ENCODE results near the gene RASSF7.
"Not testable (repeated sequence)": the region's sequence is repeated elsewhere in the genome, so short reads cannot be mapped to it uniquely, and the experiment has no call there.

Gene RASSF7

DNA sequence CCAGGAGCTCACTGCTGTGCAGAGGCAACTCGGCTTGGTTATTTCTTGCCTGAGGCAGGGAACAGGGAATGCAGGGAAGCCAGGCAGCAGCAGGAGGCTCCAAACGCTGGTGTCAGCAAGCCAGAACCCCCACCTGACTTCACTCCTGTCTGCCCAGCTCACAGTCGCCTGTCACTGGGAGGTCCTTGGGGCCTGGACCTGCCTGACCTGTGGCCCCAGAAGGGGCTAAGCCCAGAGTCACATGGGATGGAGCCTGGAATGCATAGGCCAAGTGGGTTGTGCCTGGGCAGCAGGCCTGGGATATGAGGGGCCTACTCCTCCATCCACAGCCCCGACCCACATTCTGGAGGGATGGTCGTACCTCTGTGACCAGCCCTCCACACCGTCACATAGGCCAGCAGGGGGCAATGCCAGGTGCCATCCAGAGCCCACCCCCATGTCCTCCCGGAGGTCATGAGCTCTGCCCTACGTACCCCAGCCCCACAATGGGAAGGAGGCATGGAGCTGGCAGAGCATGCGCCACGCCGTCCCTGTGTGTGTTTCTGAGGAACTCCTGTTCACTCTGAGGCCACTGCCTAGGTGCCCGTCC lies 5.2 kb downstream of the RASSF7 start:
- DNase-seq (ENCODE audit: extremely low read depth in 1 of 2, low read depth in 1 of 2): no peak

DNA sequence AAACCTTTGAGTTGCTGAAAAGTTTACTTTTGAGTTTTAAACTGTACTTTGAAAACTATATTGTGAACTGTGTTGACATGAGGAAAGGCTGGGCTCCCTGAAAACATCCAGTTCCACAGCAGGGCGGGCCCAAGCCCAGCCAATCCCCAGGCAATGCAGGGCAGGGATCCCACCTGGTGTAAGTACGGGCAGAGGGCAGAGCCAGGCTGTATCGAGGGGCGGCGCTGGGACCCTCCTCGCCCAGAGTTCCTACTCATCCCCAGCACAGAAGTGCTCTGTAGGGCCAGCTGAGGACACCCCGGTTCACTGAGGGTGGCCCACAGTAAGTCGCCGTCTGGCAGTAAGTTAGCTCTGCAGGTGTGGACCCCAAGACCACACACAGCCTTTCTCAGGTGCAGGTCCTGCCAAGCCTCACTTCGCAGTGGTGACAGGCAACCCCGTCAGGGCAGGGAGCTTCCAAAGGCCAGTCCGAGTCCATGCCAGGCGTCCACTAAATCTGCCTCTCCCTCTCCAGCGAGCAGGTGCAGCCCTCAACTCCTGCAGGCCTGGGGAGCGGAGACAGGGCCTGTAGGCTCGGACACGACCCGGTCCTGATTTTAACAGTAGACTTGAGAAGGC lies 6.3 kb downstream of the RASSF7 start:
- no peak for DNase-seq (ENCODE audit: extremely low read depth in 1 of 2, low read depth in 1 of 2)

DNA sequence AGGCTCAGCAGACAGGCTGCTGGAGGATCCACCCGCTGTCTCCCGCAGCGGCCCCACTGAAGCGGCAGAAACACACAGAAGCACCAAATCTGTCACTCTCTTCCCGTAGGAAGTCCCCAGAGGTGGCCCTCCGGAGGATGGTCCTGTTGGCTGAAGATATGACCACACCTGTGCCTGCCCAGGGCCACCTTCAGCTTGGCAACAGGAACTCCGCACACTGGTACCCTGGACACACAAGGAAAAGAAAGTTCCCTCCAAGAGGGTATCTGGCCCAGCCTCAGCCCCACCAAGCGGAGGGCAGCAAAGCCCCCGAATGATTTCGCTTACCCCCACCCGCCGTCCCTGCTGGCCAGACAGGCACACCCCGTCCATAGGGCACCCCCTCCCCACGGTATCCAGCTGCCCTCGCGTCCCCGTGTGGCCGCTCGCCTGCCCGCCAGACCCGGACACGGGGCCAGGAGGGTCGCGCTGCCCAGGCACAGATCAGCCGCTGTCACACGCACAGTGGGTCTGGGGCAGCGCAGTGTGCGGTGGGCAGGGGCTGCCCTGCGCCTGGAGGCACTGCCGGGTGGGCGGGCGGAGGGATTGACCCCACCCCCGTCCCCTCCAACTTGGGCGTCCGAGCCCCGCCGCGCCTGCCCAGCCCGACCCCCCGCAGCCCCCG lies 7.0 kb downstream of the RASSF7 start:
- DNase-seq (ENCODE audit: extremely low read depth in 1 of 2, low read depth in 1 of 2): no peak

GRCh38 chr11:568306-569157 lies 7.8 kb downstream of the RASSF7 start:
- peak; percentile 89 to 94 for DNase-seq (ENCODE audit: extremely low read depth in 1 of 2, low read depth in 1 of 2)

DNA sequence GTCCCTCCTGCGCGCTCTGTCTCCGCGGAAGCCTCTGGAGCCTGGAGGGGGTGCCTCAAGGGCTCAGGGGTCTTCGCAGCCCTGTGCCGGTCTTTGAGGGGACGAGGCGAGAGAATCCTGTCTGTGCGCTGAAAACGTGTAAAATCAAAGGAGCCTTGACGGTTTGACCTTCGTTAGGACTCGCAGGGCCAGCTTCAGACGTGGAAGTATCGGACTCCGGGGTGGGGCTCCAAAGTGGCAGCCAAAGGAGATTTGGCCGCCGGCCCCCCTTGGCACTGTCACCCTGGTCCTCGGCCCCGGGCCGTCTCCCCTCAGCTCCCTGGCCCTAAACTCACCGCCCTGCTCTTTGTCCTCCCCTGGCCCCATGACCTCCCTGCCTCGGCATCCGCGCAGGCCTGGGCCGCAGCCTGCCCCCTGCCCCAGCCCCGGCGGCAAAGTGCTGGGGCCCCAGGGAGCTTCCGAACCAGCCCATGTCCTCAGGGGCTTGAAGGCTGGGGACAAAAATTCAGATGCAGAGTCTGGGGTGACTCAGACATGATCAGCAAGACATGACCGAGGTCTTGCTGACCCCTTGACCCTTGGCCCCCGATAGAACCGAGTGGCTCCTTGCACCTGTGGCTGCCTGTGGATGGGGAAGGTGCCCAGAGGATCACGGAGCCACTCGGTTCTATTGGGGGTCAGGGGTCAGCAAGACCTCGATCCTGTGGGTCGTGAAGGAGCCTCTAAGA lies 8.6 kb downstream of the RASSF7 start:
- DNase-seq (ENCODE audit: extremely low read depth in 1 of 2, low read depth in 1 of 2): no peak

DNA sequence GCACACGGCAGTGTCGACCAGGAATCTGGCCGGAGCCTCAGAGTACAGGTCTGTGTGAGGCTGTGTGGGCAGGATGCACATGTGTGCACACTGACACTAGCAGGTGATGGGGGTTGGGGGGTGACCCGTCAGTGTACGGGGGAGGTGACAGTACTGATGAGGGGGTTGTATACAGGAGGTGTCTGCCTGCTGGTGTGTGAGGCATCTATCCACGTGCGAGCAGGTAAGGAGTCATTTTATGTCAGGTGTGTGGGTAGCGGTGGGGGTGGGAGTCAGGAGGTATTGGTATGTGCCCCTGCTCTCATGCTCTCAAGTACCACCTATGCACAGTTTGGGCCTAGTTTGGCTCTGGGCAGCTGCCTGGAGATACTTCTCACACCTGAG lies 11.0 kb downstream of the RASSF7 start:
- no peak for DNase-seq (ENCODE audit: extremely low read depth in 1 of 2, low read depth in 1 of 2)

DNA sequence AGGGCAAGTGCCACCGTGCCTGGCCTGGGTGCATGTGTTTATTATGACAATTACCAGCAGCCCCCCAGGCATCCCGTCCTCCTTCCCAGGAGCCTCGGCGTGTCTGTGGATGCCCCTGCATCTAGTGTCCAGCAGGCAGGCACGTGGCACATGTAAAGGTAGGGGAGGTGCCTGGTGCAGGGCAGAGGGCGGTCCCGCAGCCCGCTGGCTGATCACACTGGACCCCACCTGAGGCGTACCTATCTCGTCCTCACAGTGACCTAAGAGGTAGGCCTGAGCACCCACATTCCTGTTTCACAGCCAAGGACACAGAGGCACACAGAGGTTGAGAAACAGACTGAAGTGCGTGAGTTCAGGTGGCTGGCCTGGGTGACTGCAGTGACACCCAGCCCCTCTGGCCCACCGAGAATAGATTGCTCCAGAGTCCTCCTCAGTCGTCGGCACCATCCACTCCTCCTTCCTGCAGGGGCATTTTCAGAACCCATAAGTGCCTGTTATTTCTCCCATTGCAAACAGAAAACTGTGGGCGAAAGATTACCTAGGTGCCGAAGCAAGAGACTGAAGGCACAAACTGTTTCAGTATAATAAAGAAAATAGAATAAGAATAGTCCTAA lies 12.5 kb downstream of the RASSF7 start:
- DNase-seq (ENCODE audit: extremely low read depth in 1 of 2, low read depth in 1 of 2): no peak

DNA sequence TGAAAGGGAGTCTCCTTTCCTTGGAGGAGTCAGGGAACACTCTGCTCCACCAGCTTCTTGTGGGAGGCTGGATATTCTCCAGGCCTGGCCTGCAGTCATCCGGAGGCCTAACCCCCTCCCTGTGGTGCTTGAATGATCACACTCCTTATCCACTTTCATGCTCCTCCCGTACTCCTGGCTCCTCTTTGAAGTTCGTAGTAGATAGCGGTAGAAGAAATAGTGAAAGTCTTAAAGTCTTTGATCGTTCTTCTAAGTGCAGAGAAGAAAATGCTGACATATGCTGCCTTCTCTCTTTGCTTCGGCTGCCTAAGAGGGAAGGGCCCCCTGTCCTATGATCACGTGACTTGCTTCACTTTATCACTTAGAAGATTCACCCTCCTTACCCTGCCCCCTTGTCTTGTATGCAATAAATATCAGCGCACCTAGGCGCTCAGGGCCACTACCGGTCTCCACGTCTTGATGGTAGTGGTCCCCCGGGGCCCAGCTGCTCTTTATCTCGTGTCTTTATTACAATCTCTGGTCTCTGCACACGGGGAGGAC lies 13.3 kb downstream of the RASSF7 start:
- DNase-seq (ENCODE audit: extremely low read depth in 1 of 2, low read depth in 1 of 2): not testable (repeated sequence)

DNA sequence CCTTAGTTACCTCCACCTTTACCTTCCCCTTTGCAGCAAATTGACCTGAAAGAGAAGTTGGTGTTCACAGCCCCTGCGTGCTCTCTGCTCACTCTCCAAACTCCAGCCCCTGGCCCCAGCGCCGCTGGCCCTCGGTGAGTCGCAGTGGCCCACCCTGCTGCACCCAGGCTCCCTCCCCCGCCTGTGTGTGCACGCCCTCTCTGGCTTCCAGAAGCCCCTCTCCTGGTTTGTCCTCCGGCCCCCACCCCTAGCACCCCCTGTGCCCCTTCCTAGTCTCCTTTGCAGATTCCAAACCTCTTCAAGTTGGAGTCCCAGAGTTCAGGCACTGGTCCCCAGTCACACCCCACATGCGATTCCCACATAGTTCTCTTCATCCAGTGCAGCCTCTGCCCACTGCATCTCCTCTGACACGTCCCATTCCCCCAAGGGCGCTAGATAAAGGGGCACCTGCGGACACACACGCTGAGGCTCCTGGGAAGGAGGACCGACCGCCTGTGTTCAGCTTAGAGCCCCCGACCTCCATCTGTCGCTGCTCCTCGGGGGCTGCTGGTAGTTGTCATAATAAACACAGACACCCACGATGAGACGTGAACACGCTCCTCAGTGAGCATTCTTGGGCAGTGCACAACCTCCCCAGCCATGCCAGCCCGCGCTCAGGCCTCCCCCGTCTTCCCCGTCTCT lies 14.0 kb downstream of the RASSF7 start:
- DNase-seq (ENCODE audit: extremely low read depth in 1 of 2, low read depth in 1 of 2): no peak

DNA sequence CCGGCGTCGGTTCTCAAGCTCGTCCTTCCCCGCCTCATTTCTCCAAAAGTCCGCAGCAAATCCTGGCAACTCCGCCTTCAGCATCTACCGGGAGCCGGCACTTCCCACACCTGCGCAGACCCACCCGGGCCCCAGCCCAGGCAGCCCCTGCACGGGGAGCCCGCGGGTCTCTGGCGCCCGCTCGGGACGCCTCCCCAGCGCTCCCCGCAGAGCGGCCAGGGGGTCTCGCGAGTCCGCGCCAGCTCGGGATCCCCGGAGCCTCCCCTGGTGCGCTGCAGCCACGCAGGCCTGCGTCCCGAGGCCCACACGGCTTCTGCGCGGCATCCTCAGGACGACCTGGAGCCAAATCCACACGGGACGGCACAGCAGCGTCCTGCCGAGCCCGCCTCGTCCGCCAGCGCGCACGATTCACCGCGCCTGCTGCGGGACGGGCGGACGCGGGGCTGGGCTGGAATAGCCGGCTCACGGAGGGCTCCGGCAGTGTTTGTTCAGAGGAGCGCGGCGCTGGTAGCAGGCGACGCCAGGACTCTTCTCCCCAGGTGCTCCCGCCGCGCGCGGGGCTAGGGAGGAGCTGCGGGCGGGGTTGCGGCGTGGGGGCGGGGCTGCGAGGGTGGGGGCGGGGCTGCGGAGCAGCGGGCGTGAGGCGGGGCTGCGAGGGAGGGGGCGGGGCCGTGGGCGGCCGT lies 14.7 kb downstream of the RASSF7 start:
- no peak for DNase-seq (ENCODE audit: extremely low read depth in 1 of 2, low read depth in 1 of 2)

GRCh38 chr11:575996-576768 lies 15.4 kb downstream of the RASSF7 start, which contains the start of gene PHRF1:
TSS of gene PHRF1 (plus strand) at chr11:576470. CDS start at chr11:581513, 5,043 bp downstream.
- peak; percentile 85 to 92 for DNase-seq (ENCODE audit: extremely low read depth in 1 of 2, low read depth in 1 of 2)

GRCh38 chr11:576811-577610 lies 16.2 kb downstream of the RASSF7 start:
- no peak for DNase-seq (ENCODE audit: extremely low read depth in 1 of 2, low read depth in 1 of 2)

- DNase-seq (ENCODE audit: extremely low read depth in 1 of 2, low read depth in 1 of 2): no peak
Observed at GRCh38 chr11:577611-577894, 16.8 kb downstream of the RASSF7 start.

GRCh38 chr11:578276-579035 lies 17.7 kb downstream of the RASSF7 start:
- DNase-seq (ENCODE audit: extremely low read depth in 1 of 2, low read depth in 1 of 2): no peak

DNA sequence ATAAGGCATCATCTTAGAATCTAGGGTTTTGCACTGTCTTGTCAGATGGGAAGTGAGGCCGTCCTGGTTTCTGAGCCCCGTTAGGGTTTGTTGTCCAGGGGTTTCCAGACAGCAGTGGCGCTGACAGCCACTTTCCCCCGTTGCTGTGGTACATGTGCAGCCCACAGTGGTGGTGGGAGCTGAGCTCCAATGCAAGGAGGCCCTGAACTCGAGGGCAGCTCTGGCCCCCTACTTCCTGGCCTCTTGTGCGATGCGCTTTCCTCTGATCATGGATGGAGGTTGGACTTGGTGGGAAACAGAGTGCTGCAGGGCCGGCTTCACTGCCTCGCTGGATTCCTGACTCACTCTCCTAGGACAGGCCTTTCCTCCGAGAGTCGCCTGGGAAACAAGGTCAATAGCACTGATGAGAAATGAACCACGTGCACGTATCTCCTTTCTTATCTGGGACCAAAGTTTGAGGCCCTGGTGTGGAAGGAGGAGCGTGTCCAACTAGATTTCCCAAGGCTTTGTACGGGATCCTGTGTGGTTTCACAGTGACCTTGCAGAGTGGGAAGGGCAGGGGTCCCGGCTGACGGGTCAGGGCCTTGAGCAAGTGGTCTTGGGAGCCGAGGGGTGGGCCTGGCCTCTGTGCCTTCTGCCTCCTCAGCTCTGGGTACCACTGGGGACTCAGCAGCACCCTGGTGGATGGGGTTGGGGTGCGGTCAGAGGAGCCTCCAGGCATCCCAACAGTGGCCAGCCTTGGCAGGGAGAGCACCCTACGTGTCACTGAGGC lies 19.2 kb downstream of the RASSF7 start:
- no peak for DNase-seq (ENCODE audit: extremely low read depth in 1 of 2, low read depth in 1 of 2)

DNA sequence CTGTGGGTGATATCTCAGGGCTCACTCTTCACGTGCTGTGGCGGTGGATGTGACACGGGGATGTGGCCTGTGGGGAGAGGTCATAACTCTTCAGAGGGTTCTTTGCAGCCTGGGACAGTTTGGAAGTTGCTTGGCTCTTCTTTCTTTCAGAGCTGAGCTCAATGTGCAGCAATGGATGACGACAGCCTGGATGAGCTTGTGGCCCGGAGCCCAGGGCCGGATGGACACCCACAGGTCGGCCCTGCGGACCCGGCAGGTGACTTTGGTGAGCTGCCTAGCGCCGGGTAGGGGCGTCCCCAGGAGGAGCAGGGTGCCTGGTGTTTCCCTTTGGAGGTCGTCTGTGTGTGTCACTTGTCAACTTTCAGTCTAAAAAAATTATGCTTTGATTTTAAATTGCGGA lies 20.6 kb downstream of the RASSF7 start:
- DNase-seq (ENCODE audit: extremely low read depth in 1 of 2, low read depth in 1 of 2): no peak
